Keratinocyte (primary cell): Measurements from ENCODE around the gene RCN2. TPM values are rescaled to one million over a fixed set of nuclear protein-coding genes. Genes with fewer than 3 reads are reported as not detected.
A peak's percentile ranks its signal among the peaks of the same experiment; 100 is the strongest.
"Not testable (repeated sequence)": the region's sequence is repeated elsewhere in the genome, so short reads cannot be mapped to it uniquely, and the experiment has no call there.

Experiments
- DNase-seq: peaks from one replicate; pipeline ENCODE4 v3.0.0-alpha.2; 2011; ENCODE audit warnings: low read depth, missing footprints, low spot score
- FAIRE-seq: peaks from 2 replicates; lab custom pipeline; 2011; peaks lifted over from hg19 to GRCh38; lab: Jason Lieb, UNC
- H2AFZ ChIP-seq: 2 replicates; pipeline ENCODE4 v1.6.0; 2012; ENCODE audit warnings: low read length, control low read depth, inconsistent platforms; ENCODE audit not compliant: control insufficient read depth
- H3K27ac ChIP-seq: 2 replicates; pipeline ENCODE4 v1.5.1; 2011; ENCODE audit warnings: low read length; ENCODE audit not compliant: control insufficient read depth, insufficient read depth
- H3K27me3 ChIP-seq: 3 replicates; pipeline ENCODE4 v1.6.0; 2011; ENCODE audit warnings: low read length; ENCODE audit not compliant: control insufficient read depth, insufficient read depth; ENCODE audit errors: extremely low read depth
- H3K36me3 ChIP-seq, 2 experiments: 2 replicates in 1 of 2; 3 replicates in 1 of 2; pipeline ENCODE4 v1.5.1; 2011; ENCODE audit warnings: low read length in 2 of 2, mild to moderate bottlenecking in 1 of 2; ENCODE audit not compliant: control insufficient read depth in 2 of 2, insufficient read depth in 2 of 2; ENCODE audit errors: extremely low read depth in 1 of 2
- H3K4me1 ChIP-seq: 3 replicates; pipeline ENCODE4 v1.5.1; 2011; ENCODE audit warnings: low read length; ENCODE audit not compliant: control insufficient read depth, insufficient read depth; ENCODE audit errors: extremely low read depth
- H3K4me2 ChIP-seq: 3 replicates; pipeline ENCODE4 v1.6.0; 2011; ENCODE audit warnings: low read depth, low read length; ENCODE audit not compliant: control insufficient read depth, insufficient read depth; ENCODE audit errors: extremely low read depth
- H3K4me3 ChIP-seq, 3 experiments: fragments of 200-600 bp in 1 of 3; sonication (generic) in 1 of 3; 2 replicates in 2 of 3; 3 replicates in 1 of 3; pipeline ENCODE4 v1.5.1; 2011 to 2016; ENCODE audit warnings: low read length in 3 of 3, mild to moderate bottlenecking in 3 of 3, control low read depth in 2 of 3, inconsistent platforms in 1 of 3, low read depth in 1 of 3, mixed read lengths in 1 of 3, mixed run types in 1 of 3, moderate library complexity in 1 of 3; ENCODE audit not compliant: control insufficient read depth in 2 of 3, insufficient read depth in 2 of 3; ENCODE audit errors: extremely low read depth in 1 of 3
- H3K79me2 ChIP-seq: 2 replicates; pipeline ENCODE4 v1.6.0; 2012; ENCODE audit warnings: low read length; ENCODE audit not compliant: control insufficient read depth, insufficient read depth
- H3K9ac ChIP-seq: 3 replicates; pipeline ENCODE4 v1.6.0; 2011; ENCODE audit warnings: low read length; ENCODE audit not compliant: control insufficient read depth, insufficient read depth; ENCODE audit errors: extremely low read depth
- H3K9me1 ChIP-seq: 3 replicates; pipeline ENCODE4 v1.6.0; 2011; ENCODE audit warnings: low read length; ENCODE audit not compliant: control insufficient read depth, insufficient read depth; ENCODE audit errors: extremely low read depth
- H3K9me3 ChIP-seq: 2 replicates; pipeline ENCODE4 v1.5.1; 2012; ENCODE audit warnings: low read depth, low read length; ENCODE audit not compliant: control insufficient read depth
- H4K20me1 ChIP-seq: 3 replicates; pipeline ENCODE4 v1.6.0; 2011; ENCODE audit warnings: low read length; ENCODE audit not compliant: control insufficient read depth, insufficient read depth; ENCODE audit errors: extremely low read depth
- CTCF ChIP-seq, 3 experiments: IDR thresholded peaks in 1 of 3; conservative IDR thresholded peaks in 1 of 3; optimal IDR thresholded peaks in 1 of 3; 2 replicates in 2 of 3; 3 replicates in 1 of 3; pipeline versions ENCODE3 to v1.5.1; 2011; ENCODE audit warnings: low read length in 3 of 3, mild to moderate bottlenecking in 3 of 3, moderate library complexity in 2 of 3, control low read depth in 1 of 3, inconsistent platforms in 1 of 3; ENCODE audit not compliant: insufficient read depth in 2 of 3; ENCODE audit errors: extremely low read depth in 1 of 3
- EZH2 ChIP-seq: IDR thresholded peaks from one replicate; pipeline ENCODE4 v1.6.1; 2012; ENCODE audit warnings: inconsistent platforms, mild to moderate bottlenecking, low read length, moderate library complexity
- dilution Hi-C: fragments of 300-500 bp; cut with MboI; formaldehyde crosslinking; loops from one replicate; pipeline ENCODE4 v1.7.0; 2020; ENCODE audit warnings: low sequenced_read_pairs; ENCODE audit not compliant: extremely low pct_ligation_motif_present
- polyA plus RNA-seq, 5 experiments: library from polyadenylated mRNA; depleted of rRNA in 3 of 5; stranded (reverse) in 3 of 5; stranded (forward) in 1 of 5; unstranded in 1 of 5; fragments of >200 nt; gene quantifications; 1 replicate in 1 of 5; 2 replicates in 3 of 5; 3 replicates in 1 of 5; pipeline versions ENCODE4 v1.2.1 to v1.2.3, GENCODE V29; 2011 to 2012; ENCODE audit warnings: missing spikeins in 2 of 5, low read depth in 1 of 5, low replicate concordance in 1 of 5

Gene RCN2
- polyA plus RNA-seq, 1 donor (not counting 4 experiments of a cell fraction or from before 2014, with no cell fraction given) = 118 TPM

- H3K9me3 ChIP-seq, H4K20me1 ChIP-seq, H2AFZ ChIP-seq, FAIRE-seq, H3K4me1 ChIP-seq, H3K79me2 ChIP-seq, H3K27me3 ChIP-seq, H3K9ac ChIP-seq, H3K36me3 ChIP-seq, H3K4me2 ChIP-seq, DNase-seq, dilution Hi-C loops, H3K9me1 ChIP-seq, H3K4me3 ChIP-seq, H3K27ac ChIP-seq: not testable (repeated sequence)
These were observed 31.6 kb upstream of the RCN2 start for GRCh38 chr15:76899931-76900310.

- no peaks in the 10 kb centered on the region for H3K27me3 ChIP-seq
- no peaks in the 10 kb centered on the region for H3K79me2 ChIP-seq
- peaks cover 9% of the 10 kb centered on the region for H3K4me1 ChIP-seq
- H3K4me3 ChIP-seq = no peak overlapping the region
- no peaks in the 10 kb centered on the region for H3K9me3 ChIP-seq
- no peak overlapping the region for H3K9ac ChIP-seq
- H3K27ac ChIP-seq = no peak overlapping the region
- no peaks in the 10 kb centered on the region for H3K9me1 ChIP-seq
- no peak overlapping the region for H2AFZ ChIP-seq
- FAIRE-seq (no peak), DNase-seq (no peak)
- H3K4me2 ChIP-seq = no peak overlapping the region
- H4K20me1 ChIP-seq = no peaks in the 10 kb centered on the region
- dilution Hi-C loops = no loop called here
- no peaks in the 10 kb centered on the region for H3K36me3 ChIP-seq
- TF ChIP-seq CTCF (optimal IDR thresholded peaks at IDR 0.05 in 1 of 3, IDR thresholded peaks at IDR 0.05 in 1 of 3, conservative IDR thresholded peaks at IDR 0.05 in 1 of 3; ENCODE audit: extremely low read depth in 1 of 3, insufficient read depth in 2 of 3, low read length in 3 of 3) = no peak
- TF ChIP-seq EZH2 = no peak
These were observed 29.6 kb upstream of the RCN2 start for GRCh38 chr15:76901965-76902364.

- dilution Hi-C loops = no loop called here
- TF ChIP-seq EZH2 (no peak), CTCF (optimal IDR thresholded peaks at IDR 0.05 in 1 of 3, IDR thresholded peaks at IDR 0.05 in 1 of 3, conservative IDR thresholded peaks at IDR 0.05 in 1 of 3; ENCODE audit: extremely low read depth in 1 of 3, insufficient read depth in 2 of 3, low read length in 3 of 3) (peak; percentile 34 to 52 (median 49))
- no peak overlapping the region for H2AFZ ChIP-seq
- no peaks in the 10 kb centered on the region for H3K9me1 ChIP-seq
- DNase-seq (no peak), FAIRE-seq (no peak)
- peaks cover 5% of the 10 kb centered on the region for H3K4me1 ChIP-seq
- no peak overlapping the region for H3K9ac ChIP-seq
- no peaks in the 10 kb centered on the region for H3K79me2 ChIP-seq
- H3K27me3 ChIP-seq = no peaks in the 10 kb centered on the region
- no peak overlapping the region for H3K4me2 ChIP-seq
- no peaks in the 10 kb centered on the region for H4K20me1 ChIP-seq
- no peak overlapping the region for H3K4me3 ChIP-seq
- no peaks in the 10 kb centered on the region for H3K36me3 ChIP-seq
- H3K27ac ChIP-seq = no peak overlapping the region
- H3K9me3 ChIP-seq = no peaks in the 10 kb centered on the region
These were observed 28.3 kb upstream of the RCN2 start for GRCh38 chr15:76903251-76903681.
